NCI-H446 (cell line): Measurements from ENCODE around the gene GPR32.
A peak's percentile ranks its signal among the peaks of the same experiment; 100 is the strongest.
"Not testable (repeated sequence)": the region's sequence is repeated elsewhere in the genome, so short reads cannot be mapped to it uniquely, and the experiment has no call there.

Experiments used
- DNase-seq, 2 experiments: peaks; one replicate each; lab custom pipeline; 2025; lab: John Stamatoyannopoulos, UW

Gene GPR32

GRCh38 chr19:50801107-50801506 lies 30.8 kb downstream of the GPR32 start:
- DNase-seq = no peak

GRCh38 chr19:50803633-50804419 lies 33.6 kb downstream of the GPR32 start:
- DNase-seq = peak; percentile 34 to 65

GRCh38 chr19:50804420-50805272 lies 34.4 kb downstream of the GPR32 start:
- peak; percentile 98 to 99 for DNase-seq

- no peak for DNase-seq
These were observed 38.6 kb downstream of the GPR32 start for GRCh38 chr19:50808856-50809255.

- DNase-seq = not testable (repeated sequence)
These were observed 41.5 kb downstream of the GPR32 start for GRCh38 chr19:50811622-50812238.

- no peak for DNase-seq
These were observed 42.2 kb downstream of the GPR32 start for GRCh38 chr19:50812474-50812873.

- no peak for DNase-seq
These were observed 44.6 kb downstream of the GPR32 start for GRCh38 chr19:50814883-50815282.

- peak in 1 of 2 experiments; percentile 37 for DNase-seq
These were observed 45.2 kb downstream of the GPR32 start for GRCh38 chr19:50815439-50815838.

- DNase-seq = peak in 1 of 2 experiments; percentile 33
These were observed 47.9 kb downstream of the GPR32 start for GRCh38 chr19:50817941-50818858.

- no peak for DNase-seq
These were observed 48.7 kb downstream of the GPR32 start for GRCh38 chr19:50818859-50819472.

GRCh38 chr19:50819636-50820035 lies 49.4 kb downstream of the GPR32 start:
- DNase-seq = no peak

GRCh38 chr19:50820086-50820485 lies 49.8 kb downstream of the GPR32 start:
- DNase-seq = no peak

GRCh38 chr19:50820549-50821247 lies 50.4 kb downstream of the GPR32 start:
- no peak for DNase-seq

GRCh38 chr19:50821248-50821612 lies 51.0 kb downstream of the GPR32 start:
- DNase-seq = no peak
